OCI-LY1 (cell line): ENCODE measurements around the gene PPP2R3B.
"Not testable (repeated sequence)": the region's sequence is repeated elsewhere in the genome, so short reads cannot be mapped to it uniquely, and the experiment has no call there.

Source experiments
- EZH2 ChIP-seq: fragments of 200-600 bp; sonication (generic), shearing (Covaris generic); IDR thresholded peaks from 2 replicates; pipeline ENCODE4 v1.8.0; 2017; ENCODE audit warnings: borderline replicate concordance, mixed run types, mild to moderate bottlenecking, antibody characterized with exemption, low read length, moderate library complexity, mixed read lengths
- TF ChIP-seq, protein P1 (sequence below): fragments of 200-600 bp; sonication (generic), shearing (Covaris generic); IDR thresholded peaks from 2 replicates; pipeline ENCODE4 v1.5.1; 2017; ENCODE audit warnings: mild to moderate bottlenecking, antibody characterized with exemption, low read length, moderate library complexity, mixed read lengths

DNA sequence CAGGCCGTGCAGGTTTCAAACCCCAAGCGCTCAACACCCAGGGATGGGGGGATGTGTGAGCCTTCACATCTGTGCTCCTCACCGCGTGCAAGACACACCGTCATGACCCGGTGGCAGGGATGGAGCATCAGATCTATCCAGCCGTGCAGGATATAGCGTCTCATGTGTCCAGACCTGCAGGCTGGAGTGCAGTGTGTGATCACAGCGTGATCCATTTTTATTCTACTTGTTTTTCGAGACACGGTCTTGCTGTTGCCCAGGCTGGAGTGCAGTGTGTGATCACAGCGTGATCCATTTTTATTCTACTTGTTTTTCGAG lies 35.4 kb downstream of the PPP2R3B start:
- TF ChIP-seq, protein P1, sequence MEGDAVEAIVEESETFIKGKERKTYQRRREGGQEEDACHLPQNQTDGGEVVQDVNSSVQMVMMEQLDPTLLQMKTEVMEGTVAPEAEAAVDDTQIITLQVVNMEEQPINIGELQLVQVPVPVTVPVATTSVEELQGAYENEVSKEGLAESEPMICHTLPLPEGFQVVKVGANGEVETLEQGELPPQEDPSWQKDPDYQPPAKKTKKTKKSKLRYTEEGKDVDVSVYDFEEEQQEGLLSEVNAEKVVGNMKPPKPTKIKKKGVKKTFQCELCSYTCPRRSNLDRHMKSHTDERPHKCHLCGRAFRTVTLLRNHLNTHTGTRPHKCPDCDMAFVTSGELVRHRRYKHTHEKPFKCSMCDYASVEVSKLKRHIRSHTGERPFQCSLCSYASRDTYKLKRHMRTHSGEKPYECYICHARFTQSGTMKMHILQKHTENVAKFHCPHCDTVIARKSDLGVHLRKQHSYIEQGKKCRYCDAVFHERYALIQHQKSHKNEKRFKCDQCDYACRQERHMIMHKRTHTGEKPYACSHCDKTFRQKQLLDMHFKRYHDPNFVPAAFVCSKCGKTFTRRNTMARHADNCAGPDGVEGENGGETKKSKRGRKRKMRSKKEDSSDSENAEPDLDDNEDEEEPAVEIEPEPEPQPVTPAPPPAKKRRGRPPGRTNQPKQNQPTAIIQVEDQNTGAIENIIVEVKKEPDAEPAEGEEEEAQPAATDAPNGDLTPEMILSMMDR = not testable (repeated sequence)
- not testable (repeated sequence) for TF ChIP-seq EZH2
